K562 (cell line): ENCODE data around the gene RDH8. TPM values are rescaled to one million over a fixed set of nuclear protein-coding genes. Genes with fewer than 3 reads are reported as not detected.

ENCODE experiments used
- ATAC-seq: fragments of 200-7000 bp; cut with Tn5 transposase; 3 replicates; pipeline ENCODE4 v1.9.1; 2020; ENCODE audit warnings: moderate library complexity
- BruUV-seq: library from RNA; stranded (reverse); fragments of 400-500 nt; replicated peaks from 2 replicates; lab custom pipeline; 2021; lab: Mats Ljungman, UMichigan
- CTCF ChIA-PET: fragments of 300-600 bp; formaldehyde crosslinking; extraction: SDS; loops from one replicate; lab custom pipeline; 2021; ENCODE audit warnings: low intra/inter-chr PET ratio; lab: Yijun Ruan, JAX
- POLR2A ChIA-PET: fragments of 300-600, 350-650 bp; sonication (Branson Sonifier 250); formaldehyde crosslinking; extraction: SDS; loops from one replicate; lab custom pipeline; 2021; ENCODE audit warnings: antibody characterized with exemption, inconsistent platforms; lab: Yijun Ruan, JAX
- DNase-seq, 4 experiments: peaks; one replicate each; pipeline versions ENCODE4 v3.0.0 to v3.0.0-alpha.2; 2011 to 2018; ENCODE audit warnings: low spot score in 3 of 4, mixed read lengths in 3 of 4; ENCODE audit errors: extremely low read depth in 1 of 4
- FAIRE-seq: peaks from 2 replicates; lab custom pipeline; 2011; peaks lifted over from hg19 to GRCh38; lab: Jason Lieb, UNC
- H2AFZ ChIP-seq: 2 replicates; pipeline ENCODE4 v1.6.0; 2011; ENCODE audit warnings: low read depth, low read length, control low read depth, inconsistent platforms
- H3K27ac ChIP-seq: fragments of 200-600 bp; 3 replicates; pipeline ENCODE4 v1.8.0; 2011; ENCODE audit warnings: low read depth, mild to moderate bottlenecking, control low read depth, inconsistent platforms, low read length, moderate library complexity, mixed read lengths; ENCODE audit errors: extremely low read depth
- H3K27me3 ChIP-seq, 2 experiments: fragments of 300-600 bp in 1 of 2; 2 replicates in 1 of 2; 3 replicates in 1 of 2; pipeline versions ENCODE4 v1.6.0 to v1.8.0; 2011; ENCODE audit warnings: inconsistent platforms in 2 of 2, low read length in 2 of 2, mild to moderate bottlenecking in 1 of 2, mixed read lengths in 1 of 2, moderate library complexity in 1 of 2; ENCODE audit not compliant: control insufficient read depth in 2 of 2, insufficient read depth in 2 of 2
- H3K36me3 ChIP-seq: fragments of 300-600 bp; 3 replicates; pipeline ENCODE4 v1.8.0; 2011; ENCODE audit warnings: mild to moderate bottlenecking, low read length, inconsistent platforms; ENCODE audit not compliant: control insufficient read depth, insufficient read depth
- H3K4me1 ChIP-seq, 2 experiments: fragments of 200-600 bp in 1 of 2; replicated peaks in 1 of 2; 2 replicates in 1 of 2; 3 replicates in 1 of 2; pipeline versions ENCODE4 v1.5.1 to v1.8.0; 2011; ENCODE audit warnings: inconsistent platforms in 2 of 2, low read length in 2 of 2, mild to moderate bottlenecking in 1 of 2, mixed read lengths in 1 of 2, moderate library complexity in 1 of 2; ENCODE audit not compliant: control insufficient read depth in 2 of 2, insufficient read depth in 2 of 2
- H3K4me2 ChIP-seq: 2 replicates; pipeline ENCODE4 v1.6.1; 2011; ENCODE audit warnings: low read length, control low read depth, inconsistent platforms, mixed read lengths; ENCODE audit not compliant: insufficient read depth
- H3K4me3 ChIP-seq: fragments of 200-600 bp; sonication (generic), shearing (Covaris generic); 2 replicates; pipeline ENCODE4 v1.5.1; 2016; ENCODE audit warnings: control low read depth, inconsistent platforms
- H3K79me2 ChIP-seq: fragments of 200-600 bp; 3 replicates; pipeline ENCODE4 v1.8.0; 2011; ENCODE audit warnings: low read length, inconsistent platforms; ENCODE audit not compliant: control insufficient read depth, insufficient read depth
- H3K9ac ChIP-seq, 2 experiments: 2 replicates each; pipeline versions ENCODE4 v1.6.0 to v1.6.1; 2011; ENCODE audit warnings: low read depth in 2 of 2, low read length in 2 of 2, control low read depth in 1 of 2, inconsistent platforms in 1 of 2, mild to moderate bottlenecking in 1 of 2, mixed read lengths in 1 of 2; ENCODE audit not compliant: insufficient read depth in 1 of 2
- H3K9me1 ChIP-seq: one replicate; pipeline ENCODE4 v1.6.0; 2011; ENCODE audit warnings: inconsistent platforms, mild to moderate bottlenecking, low read length, moderate library complexity; ENCODE audit not compliant: control insufficient read depth, insufficient read depth
- H3K9me3 ChIP-seq: replicated peaks from 2 replicates; pipeline ENCODE4 v1.5.1; 2011; ENCODE audit warnings: low read depth, low read length, inconsistent platforms; ENCODE audit not compliant: control insufficient read depth, insufficient read depth
- H4K20me1 ChIP-seq: replicated peaks from 2 replicates; pipeline ENCODE4 v1.6.1; 2011; ENCODE audit warnings: low read length, inconsistent platforms, mixed read lengths; ENCODE audit not compliant: control insufficient read depth, insufficient read depth
- CREM ChIP-seq: IDR thresholded peaks from 2 replicates; pipeline ENCODE4 v1.6.1; 2014; ENCODE audit warnings: antibody characterized with exemption, low read depth
- FIP1L1 ChIP-seq: fragments of 200-400 bp; formaldehyde crosslinking; IDR thresholded peaks from 2 replicates; pipeline ENCODE4 v1.6.1; 2018; ENCODE audit warnings: mild to moderate bottlenecking, low read depth, low read length; ENCODE audit not compliant: poor library complexity, severe bottlenecking
- ILF3 ChIP-seq: fragments of 450-650 bp; IDR thresholded peaks from 2 replicates; pipeline ENCODE4 v1.6.1; 2018; ENCODE audit warnings: antibody characterized with exemption, mild to moderate bottlenecking, moderate library complexity, borderline replicate concordance
- NFRKB ChIP-seq: fragments of 450-650 bp; IDR thresholded peaks from 2 replicates; pipeline ENCODE4 v1.6.1; 2016; ENCODE audit warnings: low read depth
- SPI1 ChIP-seq: IDR thresholded peaks from 2 replicates; pipeline ENCODE4 v1.6.1; 2011; ENCODE audit warnings: low read depth, low read length, control low read depth, borderline replicate concordance
- USF2 ChIP-seq: sonication (generic); formaldehyde crosslinking; IDR thresholded peaks from 2 replicates; pipeline ENCODE4 v1.5.0; 2020; ENCODE audit warnings: missing genetic modification reagents
- YY1 ChIP-seq, 3 experiments: IDR thresholded peaks; 2 replicates each; pipeline ENCODE4 v1.6.1; 2011; ENCODE audit warnings: low read length in 2 of 3, mild to moderate bottlenecking in 2 of 3, moderate library complexity in 2 of 3, borderline replicate concordance in 1 of 3, control low read depth in 1 of 3, low read depth in 1 of 3; ENCODE audit not compliant: insufficient read depth in 3 of 3, insufficient replicate concordance in 2 of 3, control insufficient read depth in 1 of 3, insufficient read length in 1 of 3; ENCODE audit errors: extremely low read depth in 1 of 3
- WGBS: fragments of 100-300 bp; shearing (Covaris generic); methylation state at CpG from one replicate; pipeline ENCODE4 v1.1.6; 2016; ENCODE audit warnings: low coverage, mixed read lengths; ENCODE audit not compliant: insufficient coverage; ENCODE audit errors: missing lambda C conversion rate; 5-methylcytosine and 5-hydroxymethylcytosine counted together
- in situ Hi-C: fragments of 300-500 bp; cut with MboI; formaldehyde crosslinking; loops from 4 replicates; pipeline ENCODE4 v1.15.0; 2018; ENCODE audit warnings: inconsistent platforms, mixed read lengths
- intact Hi-C: fragments of 100-400 bp; cut with micrococcal nuclease; formaldehyde crosslinking; loops from 2 replicates; pipeline ENCODE4 v1.14.2; 2022
- polyA plus RNA-seq, 8 experiments: library from polyadenylated mRNA; depleted of rRNA in 4 of 8; stranded (reverse) in 5 of 8; unstranded in 3 of 8; fragments of >200 nt; fragmentation: Nextera tagmentation in 2 of 8; fragmentation: Illumina TruSeq in 1 of 8; extraction: Ambion mirVana in 2 of 8; extraction: Trizol in 1 of 8; gene quantifications; 2 replicates each; pipeline versions ENCODE4 v1.2.1 to v1.2.3, GENCODE V29; 2011 to 2014; ENCODE audit warnings: inconsistent platforms in 1 of 8, missing spikeins in 1 of 8
- total RNA-seq, 7 experiments: library from RNA; depleted of rRNA in 6 of 7; stranded (reverse); fragments of >200 nt in 6 of 7; fragmentation: Illumina TruSeq in 2 of 7; extraction: Trizol in 2 of 7; gene quantifications; 2 replicates each; pipeline versions ENCODE4 v1.2.1 to v1.2.3, GENCODE V29; 2011 to 2021; ENCODE audit warnings: low replicate concordance in 1 of 7
- TF ChIP-seq, protein P1 (sequence below), 2 experiments: fragments of 450-650 bp; IDR thresholded peaks; 2 replicates each; pipeline ENCODE4 v1.6.1; 2018; ENCODE audit warnings: mild to moderate bottlenecking in 2 of 2, low read depth in 1 of 2; ENCODE audit not compliant: partially characterized antibody in 2 of 2

The RDH8 gene
- total and polyA plus RNA-seq, 9 of the 15 experiments (the other 6 are each of a cell fraction or from before 2014, with no cell fraction given), result not detected

GRCh38 chr19:10043286-10043927 is 30.1 kb downstream of the RDH8 start:
- CTCF ChIA-PET, result no interaction called here
- no peak for TF ChIP-seq NFRKB
- no peaks in the 10 kb centered on the region for H3K9me3 ChIP-seq
- H3K27me3 ChIP-seq, result peaks cover 0 to 22% of the 10 kb centered on the region in 2 experiments; a peak in 2 of 5 replicates
- H3K9me1 ChIP-seq, result no peaks in the 10 kb centered on the region
- H3K9ac ChIP-seq, result no peak overlapping the region
- H3K4me2 ChIP-seq, result no peak overlapping the region
- ATAC-seq, result no peak
- no peak overlapping the region for H2AFZ ChIP-seq
- no peaks in the 10 kb centered on the region for H4K20me1 ChIP-seq
- H3K4me1 ChIP-seq, result no peaks in the 10 kb centered on the region
- no peaks in the 10 kb centered on the region for H3K79me2 ChIP-seq
- H3K36me3 ChIP-seq, result no peaks in the 10 kb centered on the region
- BruUV-seq, result no TSS peak
- DNase-seq, result no peak
- no peak overlapping the region for H3K4me3 ChIP-seq
- intact Hi-C loops, result no loop called here
- POLR2A ChIA-PET, result interaction anchor here (0.6 to 1.0 kb wide), 2 partner anchors 8 to 39 kb away, joined by 3 to 4 read pairs; no protein-coding TSS in a partner anchor
- no peak for FAIRE-seq
- H3K27ac ChIP-seq, result no peak overlapping the region
- 1% methylated on average over 4 of the region's 4 CpGs for WGBS
- in situ Hi-C loops, result no loop called here

DNA sequence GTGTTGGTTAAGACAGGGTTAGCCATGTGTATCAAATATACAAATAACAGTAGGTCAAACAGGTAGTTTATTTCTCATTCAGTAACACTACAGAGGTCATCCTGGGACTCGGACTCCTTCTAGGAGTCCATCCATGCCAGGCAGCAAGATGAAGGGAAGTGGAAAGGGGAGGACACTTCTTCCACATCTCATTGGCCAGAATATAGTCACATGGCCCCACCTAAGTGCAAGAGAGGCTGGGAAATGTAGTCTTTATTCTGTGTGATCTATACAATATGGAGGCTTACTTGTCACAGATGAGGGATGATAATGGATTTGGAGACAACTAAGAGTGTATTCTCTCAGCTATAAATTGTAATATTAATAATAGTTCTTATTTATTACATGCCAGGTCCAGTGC is 31.1 kb downstream of the RDH8 start:
- no peak overlapping the region for H3K9ac ChIP-seq
- ChIA-PET CTCF (no interaction called here), POLR2A (interaction anchor here (1.0 kb wide), 1 partner anchor 9 kb away, joined by 4 read pairs; no protein-coding TSS in a partner anchor)
- no TSS peak for BruUV-seq
- ATAC-seq (peak; percentile 98), FAIRE-seq (peak; percentile 51), DNase-seq (peak; percentile 34 to 74 (median 67))
- no peak overlapping the region for H2AFZ ChIP-seq
- H3K79me2 ChIP-seq, result no peaks in the 10 kb centered on the region
- H3K4me2 ChIP-seq, result no peak overlapping the region
- H3K9me1 ChIP-seq, result no peaks in the 10 kb centered on the region
- H3K4me1 ChIP-seq, result no peaks in the 10 kb centered on the region
- H3K4me3 ChIP-seq, result no peak overlapping the region
- no peaks in the 10 kb centered on the region for H3K9me3 ChIP-seq
- no peak overlapping the region for H3K27ac ChIP-seq
- intact Hi-C loops, result no loop called here
- in situ Hi-C loops, result no loop called here
- no peaks in the 10 kb centered on the region for H4K20me1 ChIP-seq
- no peaks in the 10 kb centered on the region for H3K36me3 ChIP-seq
- WGBS, result 0% methylated on average over 1 of the region's 1 CpG
- H3K27me3 ChIP-seq, result peaks cover 0 to 13% of the 10 kb centered on the region in 2 experiments; a peak in 2 of 5 replicates
- TF ChIP-seq USF2 (CRISPR knock-in tag) (peak; percentile 95), ILF3 (no peak), FIP1L1 (no peak), YY1 (IDR thresholded peaks at IDR 0.05; ENCODE audit: borderline replicate concordance in 1 of 3, control insufficient read depth in 1 of 3, extremely low read depth in 1 of 3, insufficient read depth in 3 of 3, insufficient read length in 1 of 3, insufficient replicate concordance in 2 of 3, low read depth in 1 of 3, low read length in 2 of 3) (peak in 1 of 3 experiments; percentile 60), SPI1 (peak; percentile 68; the same call in 1 of the 2 replicates), CREM (0 out of 2 replicates have a peak, but pooled peaks have one; percentile 39)
- TF ChIP-seq, protein P1, sequence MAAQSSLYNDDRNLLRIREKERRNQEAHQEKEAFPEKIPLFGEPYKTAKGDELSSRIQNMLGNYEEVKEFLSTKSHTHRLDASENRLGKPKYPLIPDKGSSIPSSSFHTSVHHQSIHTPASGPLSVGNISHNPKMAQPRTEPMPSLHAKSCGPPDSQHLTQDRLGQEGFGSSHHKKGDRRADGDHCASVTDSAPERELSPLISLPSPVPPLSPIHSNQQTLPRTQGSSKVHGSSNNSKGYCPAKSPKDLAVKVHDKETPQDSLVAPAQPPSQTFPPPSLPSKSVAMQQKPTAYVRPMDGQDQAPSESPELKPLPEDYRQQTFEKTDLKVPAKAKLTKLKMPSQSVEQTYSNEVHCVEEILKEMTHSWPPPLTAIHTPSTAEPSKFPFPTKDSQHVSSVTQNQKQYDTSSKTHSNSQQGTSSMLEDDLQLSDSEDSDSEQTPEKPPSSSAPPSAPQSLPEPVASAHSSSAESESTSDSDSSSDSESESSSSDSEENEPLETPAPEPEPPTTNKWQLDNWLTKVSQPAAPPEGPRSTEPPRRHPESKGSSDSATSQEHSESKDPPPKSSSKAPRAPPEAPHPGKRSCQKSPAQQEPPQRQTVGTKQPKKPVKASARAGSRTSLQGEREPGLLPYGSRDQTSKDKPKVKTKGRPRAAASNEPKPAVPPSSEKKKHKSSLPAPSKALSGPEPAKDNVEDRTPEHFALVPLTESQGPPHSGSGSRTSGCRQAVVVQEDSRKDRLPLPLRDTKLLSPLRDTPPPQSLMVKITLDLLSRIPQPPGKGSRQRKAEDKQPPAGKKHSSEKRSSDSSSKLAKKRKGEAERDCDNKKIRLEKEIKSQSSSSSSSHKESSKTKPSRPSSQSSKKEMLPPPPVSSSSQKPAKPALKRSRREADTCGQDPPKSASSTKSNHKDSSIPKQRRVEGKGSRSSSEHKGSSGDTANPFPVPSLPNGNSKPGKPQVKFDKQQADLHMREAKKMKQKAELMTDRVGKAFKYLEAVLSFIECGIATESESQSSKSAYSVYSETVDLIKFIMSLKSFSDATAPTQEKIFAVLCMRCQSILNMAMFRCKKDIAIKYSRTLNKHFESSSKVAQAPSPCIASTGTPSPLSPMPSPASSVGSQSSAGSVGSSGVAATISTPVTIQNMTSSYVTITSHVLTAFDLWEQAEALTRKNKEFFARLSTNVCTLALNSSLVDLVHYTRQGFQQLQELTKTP (IDR thresholded peaks at IDR 0.05; ENCODE audit: low read depth in 1 of 2, partially characterized antibody in 2 of 2), result peak in 1 of 2 experiments; percentile 65
